Heart left ventricle (tissue), 13 donors: ENCODE data around the gene ALPK3.

ENCODE experiments used
- CTCF ChIP-seq, 12 donors: fragments of 200-600 bp; sonication (generic) in 4 of 12; IDR thresholded peaks; one replicate each; pipeline versions ENCODE4 v1.5.0 to v1.8.0; 2018 to 2022; ENCODE audit warnings: antibody characterized with exemption in 12 of 12, mild to moderate bottlenecking in 5 of 12
- POLR2A ChIP-seq, 2 donors: fragments of 450-650 bp; IDR thresholded peaks; one replicate each; pipeline ENCODE4 v1.6.1; 2017; ENCODE audit warnings: antibody characterized with exemption in 2 of 2, mild to moderate bottlenecking in 2 of 2, moderate library complexity in 2 of 2
- donor health status: ischemic (EF 13 %, LVEDD 7.1; RV severe dilation, severe dysfunction).
- donor health status: DM: no; HTN: yes; CAD: no.
- donor health status: DM: no; HTN: no; CAD: no.
- donor health status: ischemic (EF 25% LVEDD 6.9; RV normal size, moderate dysfunction).
- donor health status: ischemic (EF 25% LVEDD 5.7; RV mildly dilated, moderate dysfunction).
- donor health status: ischemic (EF 35%, LVEDD 5.7; RV mildly dilated, moderate dysfunction).
- donor health status: nonischemic (EF 11% LVEDD 7.7; RV severe dilation, severe dysfunction).
- donor health status: DM: yes; HTN: yes; CAD: no.
- donor health status: PGD.
- donor health status: ischemic (EF 29% LVEDD 5.4; RV normal size, mild dysfunction).
- donor health status: nonischemic (EF 23%, LVEDD 6.1; RV moderate dilation, normal function).

- TF ChIP-seq POLR2A (IDR thresholded peaks at IDR 0.05), result no peak
- no peak for TF ChIP-seq CTCF (IDR thresholded peaks at IDR 0.05)
Measured at GRCh38 chr15:84886211-84886983, 69.2 kb downstream of the ALPK3 start.
